ENCODE results near the gene HPS1. TPM values are rescaled to one million over a fixed set of nuclear protein-coding genes. Genes with fewer than 3 reads are reported as not detected.

The HPS1 gene
- total and polyA plus RNA-seq, 10 of the 15 experiments (the other 5 are each of a cell fraction or from before 2014, with no cell fraction given) = 27.1 to 138 (median 54.8) TPM

DNA sequence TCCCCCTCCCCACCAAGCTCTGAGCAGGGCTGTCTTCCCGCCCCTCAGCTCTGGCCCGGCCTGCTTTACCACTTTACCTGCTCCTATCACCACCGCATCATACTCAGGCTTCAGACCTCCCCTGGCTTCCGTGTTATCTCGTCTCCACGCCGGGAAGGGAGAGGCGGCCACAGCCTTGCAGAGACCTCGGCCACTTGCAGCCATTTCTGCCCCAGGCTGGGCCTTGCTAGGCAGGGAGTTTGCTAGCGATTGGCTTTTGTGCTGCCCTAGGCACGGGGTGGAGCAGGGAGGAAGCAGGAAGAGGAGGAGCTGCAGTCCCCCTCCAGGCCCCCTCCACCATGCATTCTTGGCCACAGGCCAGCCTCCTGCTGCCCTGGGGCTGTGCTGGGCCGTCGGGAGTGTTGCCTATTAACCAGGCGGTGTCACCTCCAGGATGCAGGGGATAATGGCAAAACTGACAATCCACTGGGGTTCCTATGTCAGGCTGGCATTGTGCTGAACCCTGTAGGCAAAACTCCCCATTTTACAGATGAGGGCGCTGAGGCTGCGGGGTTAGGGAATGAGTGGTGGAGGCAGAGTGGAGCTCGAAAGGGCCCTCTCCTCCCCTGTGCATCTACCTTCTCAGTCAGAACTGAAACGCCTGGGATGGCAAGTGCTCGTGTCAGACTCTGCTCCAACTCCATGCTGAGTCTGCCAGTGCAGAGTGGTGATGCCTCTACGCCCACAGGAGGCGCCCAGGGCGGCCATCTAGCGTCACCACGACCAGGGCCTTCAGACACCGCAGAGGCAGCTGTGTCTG lies 31.6 kb downstream of the HPS1 start, which contains the start of gene PYROXD2:
Gene PYROXD2 (minus strand): TSS at position 251 of the 799 bp plus-strand sequence. CDS start 47 bp downstream, at position 204.
- Histone ChIP-seq H3K79me2 (ENCODE audit: control insufficient read depth, insufficient read depth, low read length) (no peaks in the 10 kb centered on the region), H3K27me3 (replicated peaks in 1 of 2; ENCODE audit: control insufficient read depth in 2 of 2, insufficient read depth in 2 of 2, low read length in 1 of 2) (no peaks in the 10 kb centered on the region), H3K4me3 (peak within 1 kb of the TSS; percentile 22; the same call in 1 of the 2 replicates), H2AFZ (ENCODE audit: control insufficient read depth, low read depth, low read length) (peak within 1 kb of the TSS; percentile 21; the same call in 1 of the 2 replicates), H3K27ac (ENCODE audit: control insufficient read depth, insufficient read depth) (peak within 1 kb of the TSS; percentile 27; the same call in 1 of the 2 replicates), H4K20me1 (ENCODE audit: control insufficient read depth, insufficient read depth) (no peaks in the 10 kb centered on the region), H3K9ac (ENCODE audit: control insufficient read depth, insufficient read depth, low read length) (no peak within 1 kb of the TSS), H3K36me3 (ENCODE audit: control insufficient read depth in 2 of 2, insufficient read depth in 2 of 2, low read length in 1 of 2) (peaks cover 5 to 8% of the 10 kb centered on the region in 2 experiments; a peak in 2 of 4 replicates), H3K4me1 (ENCODE audit: control insufficient read depth, insufficient read depth, low read length) (peaks cover 18% of the 10 kb centered on the region), H3K4me2 (ENCODE audit: control insufficient read depth, insufficient read depth) (peak within 1 kb of the TSS; percentile 53; the same call in 1 of the 2 replicates), H3K9me3 (replicated peaks; ENCODE audit: control insufficient read depth, insufficient read depth, low read length) (no peaks in the 10 kb centered on the region)
- no TSS peak for BruUV-seq (replicated peaks)
- intact Hi-C loops (cut with micrococcal nuclease; ENCODE audit: unreplicated experiment) = no loop called here
- RAD21 ChIA-PET (ENCODE audit: unreplicated experiment) = interaction anchor here (1.5 kb wide), 1 partner anchor 11 kb away, joined by 7 read pairs; no protein-coding TSS in a partner anchor
- FAIRE-seq (no peak), DNase-seq (ENCODE audit: low read depth, low spot score) (no peak), ATAC-seq (peak; percentile 91)
- WGBS (ENCODE audit: insufficient coverage, insufficient replicate concordance, low lambda C conversion rate, missing lambda C conversion rate) = 83% methylated on average over 25 of the region's 25 CpGs
- in situ Hi-C loops (cut with MboI) = no loop called here
- SMC1A ChIA-PET (ENCODE audit: uncharacterized antibody, unreplicated experiment) = interaction anchor here (0.8 to 2.0 kb wide), 3 partner anchors 9 to 75 kb away, joined by 3 to 7 read pairs (median 4); no protein-coding TSS in a partner anchor
- POLR2A ChIA-PET = interaction anchor here (0.8 to 1.6 kb wide), 2 partner anchors 9 to 19 kb away, joined by 3 read pairs; no protein-coding TSS in a partner anchor
- CTCF ChIA-PET = interaction anchor here (1.0 kb wide), 1 partner anchor 11 kb away, joined by 3 read pairs; no protein-coding TSS in a partner anchor
- TF ChIP-seq GABPA (IDR thresholded peaks at IDR 0.05; ENCODE audit: low read depth) (no peak), HDGF (IDR thresholded peaks at IDR 0.05) (no peak), SMAD5 (IDR thresholded peaks at IDR 0.05; ENCODE audit: low read depth) (peak; percentile 54; the same call in 1 of the 2 replicates), ESRRA (IDR thresholded peaks at IDR 0.05; ENCODE audit: low read length) (no peak), BCL11A (IDR thresholded peaks at IDR 0.05; ENCODE audit: low read depth, low read length) (no peak), FOXK2 (IDR thresholded peaks at IDR 0.05) (no peak), CHD4 (IDR thresholded peaks at IDR 0.05) (no peak)
- TF ChIP-seq, protein P1, sequence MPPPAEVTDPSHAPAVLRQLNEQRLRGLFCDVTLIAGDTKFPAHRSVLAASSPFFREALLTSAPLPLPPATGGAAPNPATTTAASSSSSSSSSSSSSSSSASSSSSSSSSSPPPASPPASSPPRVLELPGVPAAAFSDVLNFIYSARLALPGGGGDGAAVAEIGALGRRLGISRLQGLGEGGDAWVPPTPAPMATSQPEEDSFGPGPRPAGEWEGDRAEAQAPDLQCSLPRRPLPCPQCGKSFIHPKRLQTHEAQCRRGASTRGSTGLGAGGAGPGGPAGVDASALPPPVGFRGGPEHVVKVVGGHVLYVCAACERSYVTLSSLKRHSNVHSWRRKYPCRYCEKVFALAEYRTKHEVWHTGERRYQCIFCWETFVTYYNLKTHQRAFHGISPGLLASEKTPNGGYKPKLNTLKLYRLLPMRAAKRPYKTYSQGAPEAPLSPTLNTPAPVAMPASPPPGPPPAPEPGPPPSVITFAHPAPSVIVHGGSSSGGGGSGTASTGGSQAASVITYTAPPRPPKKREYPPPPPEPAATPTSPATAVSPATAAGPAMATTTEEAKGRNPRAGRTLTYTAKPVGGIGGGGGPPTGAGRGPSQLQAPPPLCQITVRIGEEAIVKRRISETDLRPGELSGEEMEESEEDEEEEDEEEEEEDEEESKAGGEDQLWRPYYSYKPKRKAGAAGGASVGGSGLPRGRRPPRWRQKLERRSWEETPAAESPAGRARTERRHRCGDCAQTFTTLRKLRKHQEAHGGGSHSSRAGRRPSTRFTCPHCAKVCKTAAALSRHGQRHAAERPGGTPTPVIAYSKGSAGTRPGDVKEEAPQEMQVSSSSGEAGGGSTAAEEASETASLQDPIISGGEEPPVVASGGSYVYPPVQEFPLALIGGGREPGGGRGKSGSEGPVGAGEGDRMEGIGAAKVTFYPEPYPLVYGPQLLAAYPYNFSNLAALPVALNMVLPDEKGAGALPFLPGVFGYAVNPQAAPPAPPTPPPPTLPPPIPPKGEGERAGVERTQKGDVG (CRISPR knock-in tag; IDR thresholded peaks at IDR 0.05) = no peak
- TF ChIP-seq, protein P2, sequence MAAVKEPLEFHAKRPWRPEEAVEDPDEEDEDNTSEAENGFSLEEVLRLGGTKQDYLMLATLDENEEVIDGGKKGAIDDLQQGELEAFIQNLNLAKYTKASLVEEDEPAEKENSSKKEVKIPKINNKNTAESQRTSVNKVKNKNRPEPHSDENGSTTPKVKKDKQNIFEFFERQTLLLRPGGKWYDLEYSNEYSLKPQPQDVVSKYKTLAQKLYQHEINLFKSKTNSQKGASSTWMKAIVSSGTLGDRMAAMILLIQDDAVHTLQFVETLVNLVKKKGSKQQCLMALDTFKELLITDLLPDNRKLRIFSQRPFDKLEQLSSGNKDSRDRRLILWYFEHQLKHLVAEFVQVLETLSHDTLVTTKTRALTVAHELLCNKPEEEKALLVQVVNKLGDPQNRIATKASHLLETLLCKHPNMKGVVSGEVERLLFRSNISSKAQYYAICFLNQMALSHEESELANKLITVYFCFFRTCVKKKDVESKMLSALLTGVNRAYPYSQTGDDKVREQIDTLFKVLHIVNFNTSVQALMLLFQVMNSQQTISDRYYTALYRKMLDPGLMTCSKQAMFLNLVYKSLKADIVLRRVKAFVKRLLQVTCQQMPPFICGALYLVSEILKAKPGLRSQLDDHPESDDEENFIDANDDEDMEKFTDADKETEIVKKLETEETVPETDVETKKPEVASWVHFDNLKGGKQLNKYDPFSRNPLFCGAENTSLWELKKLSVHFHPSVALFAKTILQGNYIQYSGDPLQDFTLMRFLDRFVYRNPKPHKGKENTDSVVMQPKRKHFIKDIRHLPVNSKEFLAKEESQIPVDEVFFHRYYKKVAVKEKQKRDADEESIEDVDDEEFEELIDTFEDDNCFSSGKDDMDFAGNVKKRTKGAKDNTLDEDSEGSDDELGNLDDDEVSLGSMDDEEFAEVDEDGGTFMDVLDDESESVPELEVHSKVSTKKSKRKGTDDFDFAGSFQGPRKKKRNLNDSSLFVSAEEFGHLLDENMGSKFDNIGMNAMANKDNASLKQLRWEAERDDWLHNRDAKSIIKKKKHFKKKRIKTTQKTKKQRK (IDR thresholded peaks at IDR 0.05; ENCODE audit: low read depth, low read length) = no peak
- TF ChIP-seq, protein P3, sequence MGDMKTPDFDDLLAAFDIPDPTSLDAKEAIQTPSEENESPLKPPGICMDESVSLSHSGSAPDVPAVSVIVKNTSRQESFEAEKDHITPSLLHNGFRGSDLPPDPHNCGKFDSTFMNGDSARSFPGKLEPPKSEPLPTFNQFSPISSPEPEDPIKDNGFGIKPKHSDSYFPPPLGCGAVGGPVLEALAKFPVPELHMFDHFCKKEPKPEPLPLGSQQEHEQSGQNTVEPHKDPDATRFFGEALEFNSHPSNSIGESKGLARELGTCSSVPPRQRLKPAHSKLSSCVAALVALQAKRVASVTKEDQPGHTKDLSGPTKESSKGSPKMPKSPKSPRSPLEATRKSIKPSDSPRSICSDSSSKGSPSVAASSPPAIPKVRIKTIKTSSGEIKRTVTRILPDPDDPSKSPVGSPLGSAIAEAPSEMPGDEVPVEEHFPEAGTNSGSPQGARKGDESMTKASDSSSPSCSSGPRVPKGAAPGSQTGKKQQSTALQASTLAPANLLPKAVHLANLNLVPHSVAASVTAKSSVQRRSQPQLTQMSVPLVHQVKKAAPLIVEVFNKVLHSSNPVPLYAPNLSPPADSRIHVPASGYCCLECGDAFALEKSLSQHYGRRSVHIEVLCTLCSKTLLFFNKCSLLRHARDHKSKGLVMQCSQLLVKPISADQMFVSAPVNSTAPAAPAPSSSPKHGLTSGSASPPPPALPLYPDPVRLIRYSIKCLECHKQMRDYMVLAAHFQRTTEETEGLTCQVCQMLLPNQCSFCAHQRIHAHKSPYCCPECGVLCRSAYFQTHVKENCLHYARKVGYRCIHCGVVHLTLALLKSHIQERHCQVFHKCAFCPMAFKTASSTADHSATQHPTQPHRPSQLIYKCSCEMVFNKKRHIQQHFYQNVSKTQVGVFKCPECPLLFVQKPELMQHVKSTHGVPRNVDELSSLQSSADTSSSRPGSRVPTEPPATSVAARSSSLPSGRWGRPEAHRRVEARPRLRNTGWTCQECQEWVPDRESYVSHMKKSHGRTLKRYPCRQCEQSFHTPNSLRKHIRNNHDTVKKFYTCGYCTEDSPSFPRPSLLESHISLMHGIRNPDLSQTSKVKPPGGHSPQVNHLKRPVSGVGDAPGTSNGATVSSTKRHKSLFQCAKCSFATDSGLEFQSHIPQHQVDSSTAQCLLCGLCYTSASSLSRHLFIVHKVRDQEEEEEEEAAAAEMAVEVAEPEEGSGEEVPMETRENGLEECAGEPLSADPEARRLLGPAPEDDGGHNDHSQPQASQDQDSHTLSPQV (IDR thresholded peaks at IDR 0.05) = no peak
